ENCODE measurements around the gene NFATC2IP.

GRCh38 chr16:28991687-28992086 is 41.0 kb downstream of the NFATC2IP start:
- TF ChIP-seq EZH2 (IDR thresholded peaks at IDR 0.05), result no peak
- no peak for TF ChIP-seq POLR2AphosphoS5 (IDR thresholded peaks at IDR 0.05; ENCODE audit: borderline replicate concordance, low read depth, low read length)
